Measurements from ENCODE around the gene CYP2R1. TPM values are rescaled to one million over a fixed set of nuclear protein-coding genes. Genes with fewer than 3 reads are reported as not detected.
"Not testable (repeated sequence)": the region's sequence is repeated elsewhere in the genome, so short reads cannot be mapped to it uniquely, and the experiment has no call there.

Gene CYP2R1
- total and polyA plus RNA-seq, 2 experiments from 2014 or later = 21.2 to 22.3 TPM

GRCh38 chr11:14881576-14882193 lies 10.3 kb downstream of the CYP2R1 start:
- Histone ChIP-seq H3K4me1 (ENCODE audit: low read depth) (peaks cover 9% of the 10 kb centered on the region), H3K36me3 (peaks cover 17% of the 10 kb centered on the region), H3K27me3 (no peaks in the 10 kb centered on the region), H3K27ac (no peak overlapping the region), H3K9me3 (ENCODE audit: low read depth) (no peaks in the 10 kb centered on the region), H3K4me3 (no peak overlapping the region)
- no peak for TF ChIP-seq CTCF (IDR thresholded peaks at IDR 0.05; ENCODE audit: low read depth, low read length)
- no peak for DNase-seq (ENCODE audit: low read depth in 1 of 2, low spot score in 1 of 2)

GRCh38 chr11:14875163-14875562 lies 16.9 kb downstream of the CYP2R1 start:
- Histone ChIP-seq H3K27me3 (no peaks in the 10 kb centered on the region), H3K4me3 (no peak overlapping the region), H3K36me3 (peaks cover 17% of the 10 kb centered on the region), H3K27ac (no peak overlapping the region), H3K4me1 (ENCODE audit: low read depth) (no peaks in the 10 kb centered on the region), H3K9me3 (ENCODE audit: low read depth) (no peaks in the 10 kb centered on the region)
- DNase-seq (ENCODE audit: low read depth in 1 of 2, low spot score in 1 of 2) = no peak
- no peak for TF ChIP-seq CTCF (IDR thresholded peaks at IDR 0.05; ENCODE audit: low read depth, low read length)

- H3K27ac ChIP-seq = no peak overlapping the region
- H3K9me3 ChIP-seq (ENCODE audit: low read depth) = no peaks in the 10 kb centered on the region
- TF ChIP-seq CTCF (IDR thresholded peaks at IDR 0.05; ENCODE audit: low read depth, low read length) = no peak
- no peak overlapping the region for H3K4me3 ChIP-seq
- no peaks in the 10 kb centered on the region for H3K27me3 ChIP-seq
- no peaks in the 10 kb centered on the region for H3K4me1 ChIP-seq (ENCODE audit: low read depth)
- no peak for DNase-seq (ENCODE audit: low read depth in 1 of 2, low spot score in 1 of 2)
- H3K36me3 ChIP-seq = peaks cover 12% of the 10 kb centered on the region
These were observed 18.4 kb downstream of the CYP2R1 start for GRCh38 chr11:14873632-14874031.

- Histone ChIP-seq H3K36me3 (peaks cover 4% of the 10 kb centered on the region), H3K27me3 (no peaks in the 10 kb centered on the region)
These were observed 20.0 kb downstream of the CYP2R1 start for GRCh38 chr11:14872032-14872431.

GRCh38 chr11:14863775-14864174 lies 28.3 kb downstream of the CYP2R1 start:
- H3K4me1 ChIP-seq (ENCODE audit: low read depth); H3K36me3 ChIP-seq; H3K27me3 ChIP-seq; H3K4me3 ChIP-seq; DNase-seq (ENCODE audit: low read depth in 1 of 2, low spot score in 1 of 2); H3K27ac ChIP-seq; H3K9me3 ChIP-seq (ENCODE audit: low read depth): not testable (repeated sequence)

More at GRCh38 chr11:14872032-14872431, 20.0 kb downstream of the CYP2R1 start:
- Histone ChIP-seq H3K9me3 (ENCODE audit: low read depth) (no peaks in the 10 kb centered on the region), H3K4me1 (ENCODE audit: low read depth) (no peaks in the 10 kb centered on the region), H3K4me3 (no peak overlapping the region), H3K27ac (no peak overlapping the region)
- no peak for TF ChIP-seq CTCF (IDR thresholded peaks at IDR 0.05; ENCODE audit: low read depth, low read length)
- no peak for DNase-seq (ENCODE audit: low read depth in 1 of 2, low spot score in 1 of 2)

- H3K27ac ChIP-seq = no peak overlapping the region
- H3K4me1 ChIP-seq (ENCODE audit: low read depth) = no peaks in the 10 kb centered on the region
- no peak for TF ChIP-seq CTCF (IDR thresholded peaks at IDR 0.05; ENCODE audit: low read depth, low read length)
- no peak overlapping the region for H3K4me3 ChIP-seq
- no peak for DNase-seq (ENCODE audit: low read depth in 1 of 2, low spot score in 1 of 2)
- H3K9me3 ChIP-seq (ENCODE audit: low read depth) = no peaks in the 10 kb centered on the region
- H3K36me3 ChIP-seq = no peaks in the 10 kb centered on the region
- H3K27me3 ChIP-seq = no peaks in the 10 kb centered on the region
These were observed 30.4 kb downstream of the CYP2R1 start for GRCh38 chr11:14861680-14862079.
